Activated T-helper 17 cell treated with anti-CD3 and anti-CD28 coated beads, Interleukin-2, amount 50 U/mL, for 72 hours (primary cell): ENCODE results near the gene FGF3. TPM values are rescaled to one million over a fixed set of nuclear protein-coding genes. Genes with fewer than 3 reads are reported as not detected.

Experiments
- ATAC-seq: fragments of 150-1000 bp; cut with Tn5 transposase; replicated peaks from 2 replicates; pipeline ENCODE4 v1.10.0; 2021; ENCODE audit warnings: mild to moderate bottlenecking, moderate library complexity
- H3K27ac Mint-ChIP-seq: one replicate; pipeline ENCODE4 v1.8.0; 2022; ENCODE audit warnings: mixed read lengths
- H3K27me3 Mint-ChIP-seq: one replicate; pipeline ENCODE4 v1.8.0; 2022; ENCODE audit warnings: mixed read lengths
- H3K36me3 Mint-ChIP-seq: one replicate; pipeline ENCODE4 v1.8.0; 2022; ENCODE audit warnings: low read depth, mild to moderate bottlenecking, mixed read lengths
- H3K4me1 Mint-ChIP-seq: one replicate; pipeline ENCODE4 v1.8.0; 2022; ENCODE audit warnings: mixed read lengths
- H3K4me3 Mint-ChIP-seq: one replicate; pipeline ENCODE4 v1.8.0; 2022; ENCODE audit warnings: mild to moderate bottlenecking, mixed read lengths
- H3K9me3 Mint-ChIP-seq: one replicate; pipeline ENCODE4 v1.8.0; 2022; ENCODE audit warnings: mixed read lengths
- total RNA-seq, 2 donors: library from RNA; stranded (reverse); gene quantifications; one replicate each; pipeline ENCODE4 v1.2.3, GENCODE V29; 2022

FGF3 gene
- total RNA-seq, 2 donors from 2014 or later, result not detected

- Mint-ChIP-seq H3K36me3 (no peaks in the 10 kb centered on the region), H3K27ac (no peak overlapping the region), H3K4me3 (no peak overlapping the region), H3K9me3 (no peaks in the 10 kb centered on the region), H3K4me1 (no peaks in the 10 kb centered on the region), H3K27me3 (peaks cover 21% of the 10 kb centered on the region)
- ATAC-seq, result no peak
These were observed 2.4 kb upstream of the FGF3 start for GRCh38 chr11:69821511-69822040.

- ATAC-seq, result no peak
- Mint-ChIP-seq H3K27me3 (peaks cover 23% of the 10 kb centered on the region), H3K4me3 (no peak overlapping the region), H3K4me1 (no peaks in the 10 kb centered on the region), H3K36me3 (no peaks in the 10 kb centered on the region), H3K9me3 (no peaks in the 10 kb centered on the region), H3K27ac (no peak overlapping the region)
These were observed 1.2 kb upstream of the FGF3 start for GRCh38 chr11:69820441-69820840.

GRCh38 chr11:69819541-69820070 is 390 bp upstream of the FGF3 start:
- Mint-ChIP-seq H3K27me3 (peaks cover 28% of the 10 kb centered on the region), H3K27ac (no peak overlapping the region), H3K36me3 (no peaks in the 10 kb centered on the region), H3K4me3 (no peak overlapping the region), H3K9me3 (no peaks in the 10 kb centered on the region), H3K4me1 (no peaks in the 10 kb centered on the region)
- no peak for ATAC-seq

GRCh38 chr11:69818231-69818602 is 999 bp downstream of the FGF3 start:
- H3K4me3 Mint-ChIP-seq, result no peak overlapping the region
- no peak overlapping the region for H3K27ac Mint-ChIP-seq
- no peaks in the 10 kb centered on the region for H3K4me1 Mint-ChIP-seq
- no peaks in the 10 kb centered on the region for H3K9me3 Mint-ChIP-seq
- H3K27me3 Mint-ChIP-seq, result peaks cover 36% of the 10 kb centered on the region
- no peaks in the 10 kb centered on the region for H3K36me3 Mint-ChIP-seq
- ATAC-seq, result no peak

- no peaks in the 10 kb centered on the region for H3K9me3 Mint-ChIP-seq
- no peak overlapping the region for H3K27ac Mint-ChIP-seq
- H3K27me3 Mint-ChIP-seq, result peaks cover 34% of the 10 kb centered on the region
- no peak overlapping the region for H3K4me3 Mint-ChIP-seq
- no peaks in the 10 kb centered on the region for H3K4me1 Mint-ChIP-seq
- H3K36me3 Mint-ChIP-seq, result no peaks in the 10 kb centered on the region
- ATAC-seq, result no peak
These were observed 1.7 kb downstream of the FGF3 start for GRCh38 chr11:69817265-69818230.

- H3K27ac Mint-ChIP-seq, result no peak overlapping the region
- no peak for ATAC-seq
- no peak overlapping the region for H3K4me3 Mint-ChIP-seq
- H3K27me3 Mint-ChIP-seq, result peaks cover 34% of the 10 kb centered on the region
- H3K36me3 Mint-ChIP-seq, result no peaks in the 10 kb centered on the region
- no peaks in the 10 kb centered on the region for H3K9me3 Mint-ChIP-seq
- H3K4me1 Mint-ChIP-seq, result no peaks in the 10 kb centered on the region
These were observed 2.5 kb downstream of the FGF3 start for GRCh38 chr11:69816671-69817070.

- H3K36me3 Mint-ChIP-seq, result no peaks in the 10 kb centered on the region
- ATAC-seq, result no peak
- peaks cover 33% of the 10 kb centered on the region for H3K27me3 Mint-ChIP-seq
- no peaks in the 10 kb centered on the region for H3K4me1 Mint-ChIP-seq
- no peak overlapping the region for H3K4me3 Mint-ChIP-seq
- H3K27ac Mint-ChIP-seq, result no peak overlapping the region
- H3K9me3 Mint-ChIP-seq, result no peaks in the 10 kb centered on the region
These were observed 3.2 kb downstream of the FGF3 start for GRCh38 chr11:69815973-69816372.

GRCh38 chr11:69814902-69815301 is 4.3 kb downstream of the FGF3 start:
- Mint-ChIP-seq H3K27me3 (peaks cover 26% of the 10 kb centered on the region), H3K9me3 (no peaks in the 10 kb centered on the region), H3K27ac (no peak overlapping the region), H3K4me3 (no peak overlapping the region), H3K4me1 (no peaks in the 10 kb centered on the region), H3K36me3 (no peaks in the 10 kb centered on the region)
- no peak for ATAC-seq

- Mint-ChIP-seq H3K4me1 (no peaks in the 10 kb centered on the region), H3K36me3 (no peaks in the 10 kb centered on the region), H3K4me3 (no peak overlapping the region), H3K9me3 (no peaks in the 10 kb centered on the region), H3K27me3 (peaks cover 26% of the 10 kb centered on the region), H3K27ac (no peak overlapping the region)
- no peak for ATAC-seq
These were observed 4.8 kb downstream of the FGF3 start for GRCh38 chr11:69814411-69814810.

GRCh38 chr11:69813839-69814238 is 5.4 kb downstream of the FGF3 start:
- Mint-ChIP-seq H3K4me1 (no peaks in the 10 kb centered on the region), H3K27ac (no peak overlapping the region), H3K9me3 (no peaks in the 10 kb centered on the region), H3K27me3 (peaks cover 27% of the 10 kb centered on the region), H3K36me3 (no peaks in the 10 kb centered on the region), H3K4me3 (no peak overlapping the region)
- ATAC-seq, result no peak

- Mint-ChIP-seq H3K36me3 (no peaks in the 10 kb centered on the region), H3K4me3 (no peak overlapping the region), H3K9me3 (no peaks in the 10 kb centered on the region), H3K4me1 (no peaks in the 10 kb centered on the region), H3K27me3 (peaks cover 29% of the 10 kb centered on the region), H3K27ac (no peak overlapping the region)
- ATAC-seq, result no peak
These were observed 6.3 kb downstream of the FGF3 start for GRCh38 chr11:69812946-69813345.

GRCh38 chr11:69812256-69812655 is 7.0 kb downstream of the FGF3 start:
- ATAC-seq, result no peak
- Mint-ChIP-seq H3K36me3 (no peaks in the 10 kb centered on the region), H3K4me3 (no peak overlapping the region), H3K9me3 (no peaks in the 10 kb centered on the region), H3K27ac (no peak overlapping the region), H3K4me1 (no peaks in the 10 kb centered on the region), H3K27me3 (peaks cover 33% of the 10 kb centered on the region)

- Mint-ChIP-seq H3K4me1 (no peaks in the 10 kb centered on the region), H3K9me3 (no peaks in the 10 kb centered on the region), H3K27me3 (peaks cover 38% of the 10 kb centered on the region), H3K4me3 (no peak overlapping the region), H3K27ac (no peak overlapping the region), H3K36me3 (no peaks in the 10 kb centered on the region)
- no peak for ATAC-seq
These were observed 7.8 kb downstream of the FGF3 start for GRCh38 chr11:69811431-69811830.

- H3K4me3 Mint-ChIP-seq, result no peak overlapping the region
- ATAC-seq, result no peak
- no peaks in the 10 kb centered on the region for H3K36me3 Mint-ChIP-seq
- no peaks in the 10 kb centered on the region for H3K4me1 Mint-ChIP-seq
- H3K9me3 Mint-ChIP-seq, result no peaks in the 10 kb centered on the region
- no peak overlapping the region for H3K27ac Mint-ChIP-seq
- H3K27me3 Mint-ChIP-seq, result peaks cover 34% of the 10 kb centered on the region
These were observed 8.7 kb downstream of the FGF3 start for GRCh38 chr11:69810289-69811118.
